Memory B cell (primary cell): ENCODE measurements around the gene RPS6KA1.

Experiments
- ATAC-seq: fragments of 150-1000 bp; cut with Tn5 transposase; 2 replicates; pipeline ENCODE4 v1.10.0; 2021; ENCODE audit warnings: low read depth, mild to moderate bottlenecking, moderate library complexity
- DNase-seq, 2 donors: peaks; one replicate each; pipeline ENCODE4 v3.0.0; 2022; ENCODE audit warnings: low spot score in 2 of 2
- H3K27ac Mint-ChIP-seq: one replicate; pipeline ENCODE4 v1.8.0; 2022; ENCODE audit warnings: mild to moderate bottlenecking, moderate library complexity, mixed read lengths
- H3K27me3 Mint-ChIP-seq: one replicate; pipeline ENCODE4 v1.8.0; 2022; ENCODE audit warnings: mixed read lengths
- H3K36me3 Mint-ChIP-seq: one replicate; pipeline ENCODE4 v1.8.0; 2022; ENCODE audit warnings: mild to moderate bottlenecking, mixed read lengths
- H3K4me1 Mint-ChIP-seq: one replicate; pipeline ENCODE4 v1.8.0; 2022; ENCODE audit warnings: mixed read lengths
- H3K4me3 Mint-ChIP-seq: one replicate; pipeline ENCODE4 v1.8.0; 2022; ENCODE audit warnings: mild to moderate bottlenecking, moderate library complexity, mixed read lengths
- H3K9me3 Mint-ChIP-seq: one replicate; pipeline ENCODE4 v1.8.0; 2022; ENCODE audit warnings: mixed read lengths

Gene RPS6KA1

DNA sequence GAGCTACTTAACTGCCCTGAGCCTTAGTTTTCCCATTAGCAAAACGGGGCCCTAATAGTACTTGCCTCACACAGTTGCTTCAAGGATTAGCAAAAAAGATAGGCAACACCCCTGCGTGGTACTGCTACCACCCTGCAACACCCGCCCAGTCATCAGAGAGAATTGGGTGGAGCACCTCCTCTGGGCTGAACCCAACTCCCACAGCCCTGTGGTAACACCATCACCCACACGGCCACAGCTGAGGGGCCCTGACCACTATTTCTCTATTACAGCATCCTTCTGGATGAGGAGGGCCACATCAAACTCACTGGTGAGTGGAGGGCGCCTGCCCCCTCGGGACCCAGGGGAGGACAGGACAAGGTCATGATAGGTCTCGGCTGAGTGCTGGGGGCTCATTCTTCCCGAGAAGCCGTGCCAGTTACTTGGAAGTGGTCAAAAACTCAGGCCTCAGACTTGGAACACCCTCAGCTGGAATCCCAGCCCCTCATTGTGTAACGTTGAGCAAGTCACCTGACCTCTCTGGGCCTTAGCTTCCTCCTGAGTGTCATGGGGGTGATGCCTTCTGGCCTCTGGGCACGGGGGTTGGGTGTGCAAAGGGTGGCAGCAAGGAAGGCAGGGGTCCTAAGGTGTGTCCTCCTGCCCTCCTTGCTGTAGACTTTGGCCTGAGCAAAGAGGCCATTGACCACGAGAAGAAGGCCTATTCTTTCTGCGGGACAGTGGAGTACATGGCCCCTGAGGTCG lies 24.6 kb downstream of the RPS6KA1 start:
- Mint-ChIP-seq H3K9me3 (no peaks in the 10 kb centered on the region), H3K4me1 (peaks cover 4% of the 10 kb centered on the region), H3K27ac (no peak overlapping the region), H3K4me3 (no peak overlapping the region), H3K27me3 (no peaks in the 10 kb centered on the region), H3K36me3 (peaks cover 28% of the 10 kb centered on the region)
- ATAC-seq, result no peak
- no peak for DNase-seq

GRCh38 chr1:26554781-26555180 lies 25.2 kb downstream of the RPS6KA1 start:
- no peak overlapping the region for H3K27ac Mint-ChIP-seq
- DNase-seq (no peak), ATAC-seq (no peak)
- H3K4me1 Mint-ChIP-seq, result peaks cover 4% of the 10 kb centered on the region
- H3K9me3 Mint-ChIP-seq, result no peaks in the 10 kb centered on the region
- no peaks in the 10 kb centered on the region for H3K27me3 Mint-ChIP-seq
- no peak overlapping the region for H3K4me3 Mint-ChIP-seq
- peaks cover 29% of the 10 kb centered on the region for H3K36me3 Mint-ChIP-seq

- no peak for DNase-seq
- H3K27ac Mint-ChIP-seq, result no peak overlapping the region
- H3K27me3 Mint-ChIP-seq, result no peaks in the 10 kb centered on the region
- no peak for ATAC-seq
- H3K4me1 Mint-ChIP-seq, result peaks cover 4% of the 10 kb centered on the region
- no peaks in the 10 kb centered on the region for H3K9me3 Mint-ChIP-seq
- no peak overlapping the region for H3K4me3 Mint-ChIP-seq
- H3K36me3 Mint-ChIP-seq, result peaks cover 33% of the 10 kb centered on the region
These were observed 26.0 kb downstream of the RPS6KA1 start for GRCh38 chr1:26555550-26555981.

DNA sequence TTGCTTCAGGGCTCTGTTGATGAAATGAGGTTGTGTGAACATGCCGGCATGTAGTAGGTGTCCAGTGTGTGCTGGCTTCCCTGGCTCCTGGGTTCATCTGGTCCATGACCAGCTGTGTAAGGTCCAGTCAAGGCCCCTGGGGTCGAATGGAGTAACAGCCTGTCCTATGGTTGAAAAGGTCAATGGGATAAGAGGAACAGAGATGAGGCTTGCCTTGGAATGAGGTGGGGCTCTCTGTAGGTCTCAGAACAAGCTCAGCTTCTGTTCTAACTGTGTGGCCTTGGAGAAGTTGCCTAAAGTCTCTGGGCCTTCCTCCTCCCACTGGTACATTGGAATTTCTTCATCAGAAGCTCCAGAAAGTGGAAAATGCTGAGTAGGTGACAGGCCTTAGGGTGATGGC lies 26.6 kb downstream of the RPS6KA1 start:
- no peak for ATAC-seq
- DNase-seq, result no peak
- H3K36me3 Mint-ChIP-seq, result peaks cover 33% of the 10 kb centered on the region
- no peaks in the 10 kb centered on the region for H3K9me3 Mint-ChIP-seq
- H3K4me1 Mint-ChIP-seq, result peaks cover 4% of the 10 kb centered on the region
- no peak overlapping the region for H3K4me3 Mint-ChIP-seq
- H3K27ac Mint-ChIP-seq, result no peak overlapping the region
- no peaks in the 10 kb centered on the region for H3K27me3 Mint-ChIP-seq

DNA sequence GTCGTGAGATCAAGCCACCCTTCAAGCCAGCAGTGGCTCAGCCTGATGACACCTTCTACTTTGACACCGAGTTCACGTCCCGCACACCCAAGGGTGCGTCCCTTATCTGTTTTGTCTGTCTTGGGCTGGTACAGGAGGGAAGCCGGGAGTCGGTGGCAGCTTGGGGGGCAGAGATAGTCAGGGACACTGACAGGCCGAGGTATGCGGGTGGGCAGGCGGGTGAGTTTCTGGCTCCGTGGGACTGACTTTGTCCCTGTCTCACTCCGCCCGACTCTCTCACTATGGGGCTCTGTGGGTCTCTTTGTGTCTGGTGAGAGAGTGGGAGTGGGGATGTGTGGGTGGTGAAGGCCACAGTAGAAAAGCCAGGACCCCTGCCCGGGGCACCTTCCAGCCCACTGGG lies 27.4 kb downstream of the RPS6KA1 start:
- no peak for DNase-seq
- Mint-ChIP-seq H3K9me3 (no peaks in the 10 kb centered on the region), H3K36me3 (peaks cover 35% of the 10 kb centered on the region), H3K4me3 (no peak overlapping the region), H3K27ac (no peak overlapping the region), H3K27me3 (no peaks in the 10 kb centered on the region), H3K4me1 (peaks cover 4% of the 10 kb centered on the region)
- no peak for ATAC-seq

DNA sequence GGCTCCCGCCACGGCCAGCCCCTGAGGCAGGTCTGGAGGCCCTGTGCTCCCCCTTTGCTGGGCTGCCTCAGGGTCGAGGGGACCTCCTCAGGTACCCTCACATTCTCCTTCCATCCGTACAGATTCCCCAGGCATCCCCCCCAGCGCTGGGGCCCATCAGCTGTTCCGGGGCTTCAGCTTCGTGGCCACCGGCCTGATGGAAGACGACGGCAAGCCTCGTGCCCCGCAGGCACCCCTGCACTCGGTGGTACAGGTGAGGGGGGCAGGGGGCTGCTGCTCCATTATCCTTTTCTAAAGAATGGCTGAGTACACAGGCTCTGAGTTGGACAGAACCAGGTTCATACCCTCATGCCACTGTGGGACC lies 29.1 kb downstream of the RPS6KA1 start:
- Mint-ChIP-seq H3K4me3 (no peak overlapping the region), H3K4me1 (peaks cover 6% of the 10 kb centered on the region), H3K36me3 (peaks cover 43% of the 10 kb centered on the region), H3K9me3 (no peaks in the 10 kb centered on the region), H3K27me3 (no peaks in the 10 kb centered on the region), H3K27ac (no peak overlapping the region)
- no peak for DNase-seq
- ATAC-seq, result no peak

DNA sequence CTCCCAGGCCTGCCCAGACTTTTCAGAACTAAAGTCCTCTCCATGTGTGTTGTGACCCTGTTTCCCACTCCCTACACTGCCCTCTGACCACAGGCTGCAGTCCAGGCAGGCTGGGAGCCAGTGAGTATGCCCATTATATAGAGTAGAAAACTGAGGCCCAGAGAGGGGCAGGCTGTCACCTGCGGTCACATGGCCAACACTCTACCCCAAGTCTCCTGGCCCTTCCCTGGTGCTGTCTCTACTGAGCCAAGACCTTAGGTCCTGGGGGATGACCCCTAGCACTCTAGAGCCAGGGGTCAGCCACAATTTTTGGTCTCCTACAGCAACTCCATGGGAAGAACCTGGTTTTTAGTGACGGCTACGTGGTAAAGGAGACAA lies 30.8 kb downstream of the RPS6KA1 start:
- Mint-ChIP-seq H3K27me3 (no peaks in the 10 kb centered on the region), H3K4me1 (peaks cover 4% of the 10 kb centered on the region), H3K9me3 (no peaks in the 10 kb centered on the region), H3K27ac (no peak overlapping the region), H3K4me3 (no peak overlapping the region), H3K36me3 (peaks cover 41% of the 10 kb centered on the region)
- no peak for DNase-seq
- ATAC-seq, result no peak

DNA sequence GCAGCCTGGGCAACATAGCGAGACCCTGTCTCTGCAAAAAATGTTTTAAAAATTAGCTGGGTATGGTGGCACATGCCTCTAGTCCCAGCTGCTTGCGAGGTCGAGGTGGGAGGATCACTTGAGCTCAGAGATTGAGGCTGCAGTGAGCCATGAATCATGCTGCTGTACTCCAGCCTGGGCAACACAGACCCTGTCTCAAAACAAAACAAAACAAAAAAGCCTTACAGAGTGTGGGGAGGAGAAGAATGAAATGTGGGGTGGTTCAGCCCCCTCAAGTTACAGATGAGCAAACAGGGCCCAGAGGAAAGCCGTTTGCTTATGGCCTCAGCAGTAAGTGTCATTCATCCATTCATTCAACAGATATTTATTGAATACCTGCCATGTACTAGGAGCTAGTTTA lies 40.7 kb downstream of the RPS6KA1 start:
- peak overlapping the region; percentile 38 for H3K27ac Mint-ChIP-seq
- no peaks in the 10 kb centered on the region for H3K27me3 Mint-ChIP-seq
- H3K36me3 Mint-ChIP-seq, result peaks cover 32% of the 10 kb centered on the region
- ATAC-seq, result no peak
- H3K4me1 Mint-ChIP-seq, result peaks cover 7% of the 10 kb centered on the region
- no peaks in the 10 kb centered on the region for H3K9me3 Mint-ChIP-seq
- DNase-seq, result no peak
- no peak overlapping the region for H3K4me3 Mint-ChIP-seq

GRCh38 chr1:26571381-26571780 lies 41.8 kb downstream of the RPS6KA1 start:
- DNase-seq (no peak), ATAC-seq (no peak)
- H3K9me3 Mint-ChIP-seq, result no peaks in the 10 kb centered on the region
- H3K27me3 Mint-ChIP-seq, result no peaks in the 10 kb centered on the region
- H3K4me1 Mint-ChIP-seq, result peaks cover 9% of the 10 kb centered on the region
- H3K36me3 Mint-ChIP-seq, result peaks cover 34% of the 10 kb centered on the region
- no peak overlapping the region for H3K4me3 Mint-ChIP-seq
- no peak overlapping the region for H3K27ac Mint-ChIP-seq

DNA sequence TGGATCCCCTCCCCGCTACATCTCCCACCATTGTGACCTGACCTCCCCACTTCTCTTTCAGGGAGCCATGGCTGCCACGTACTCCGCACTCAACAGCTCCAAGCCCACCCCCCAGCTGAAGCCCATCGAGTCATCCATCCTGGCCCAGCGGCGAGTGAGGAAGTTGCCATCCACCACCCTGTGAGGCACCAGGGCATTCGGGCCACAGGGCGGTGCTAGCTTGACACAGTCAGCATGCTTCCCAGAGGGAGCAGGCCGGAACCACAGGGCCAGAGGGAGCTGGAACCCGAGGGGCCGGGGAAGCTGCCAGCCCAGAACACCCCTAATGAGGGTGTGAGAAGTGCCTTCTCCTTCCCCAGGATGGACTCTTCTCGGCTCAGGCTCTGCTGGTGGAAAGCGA lies 44.5 kb downstream of the RPS6KA1 start:
- ATAC-seq (no peak), DNase-seq (no peak)
- peaks cover 29% of the 10 kb centered on the region for H3K36me3 Mint-ChIP-seq
- peaks cover 13% of the 10 kb centered on the region for H3K4me1 Mint-ChIP-seq
- H3K27me3 Mint-ChIP-seq, result no peaks in the 10 kb centered on the region
- no peak overlapping the region for H3K27ac Mint-ChIP-seq
- no peak overlapping the region for H3K4me3 Mint-ChIP-seq
- H3K9me3 Mint-ChIP-seq, result no peaks in the 10 kb centered on the region

- Mint-ChIP-seq H3K36me3 (peaks cover 22% of the 10 kb centered on the region), H3K9me3 (no peaks in the 10 kb centered on the region), H3K4me3 (no peak overlapping the region), H3K27ac (no peak overlapping the region), H3K27me3 (no peaks in the 10 kb centered on the region), H3K4me1 (peaks cover 11% of the 10 kb centered on the region)
- DNase-seq (no peak), ATAC-seq (no peak)
These were observed 45.2 kb downstream of the RPS6KA1 start for GRCh38 chr1:26574719-26575251.

DNA sequence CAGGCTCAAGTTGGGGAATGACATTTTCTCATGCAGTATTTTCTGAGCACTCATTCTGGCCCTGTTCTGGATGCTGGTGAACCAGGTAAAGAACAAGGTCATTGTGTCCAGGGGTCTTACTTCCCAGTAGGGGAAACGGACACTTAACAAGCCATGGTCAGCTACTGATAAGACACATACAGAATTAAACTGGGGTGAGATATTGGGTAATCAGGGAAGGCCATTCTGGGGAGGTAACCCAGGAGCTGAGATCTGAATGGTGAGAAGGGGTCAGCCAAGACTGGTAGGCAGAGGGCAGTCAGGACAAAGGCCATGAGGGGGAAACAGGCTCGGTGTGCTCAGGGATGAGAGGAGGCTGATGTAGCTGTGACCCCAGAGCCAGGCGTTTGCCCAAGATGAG lies 45.8 kb downstream of the RPS6KA1 start:
- H3K36me3 Mint-ChIP-seq, result peaks cover 20% of the 10 kb centered on the region
- no peak for DNase-seq
- no peak for ATAC-seq
- peaks cover 7% of the 10 kb centered on the region for H3K4me1 Mint-ChIP-seq
- H3K27ac Mint-ChIP-seq, result no peak overlapping the region
- no peak overlapping the region for H3K4me3 Mint-ChIP-seq
- H3K9me3 Mint-ChIP-seq, result no peaks in the 10 kb centered on the region
- no peaks in the 10 kb centered on the region for H3K27me3 Mint-ChIP-seq

GRCh38 chr1:26578167-26578566 lies 48.6 kb downstream of the RPS6KA1 start:
- Mint-ChIP-seq H3K36me3 (peaks cover 13% of the 10 kb centered on the region), H3K9me3 (no peaks in the 10 kb centered on the region), H3K4me3 (no peak overlapping the region), H3K27me3 (no peaks in the 10 kb centered on the region), H3K4me1 (peaks cover 7% of the 10 kb centered on the region), H3K27ac (peak overlapping the region; percentile 12)
- DNase-seq, result no peak
- ATAC-seq, result no peak

DNA sequence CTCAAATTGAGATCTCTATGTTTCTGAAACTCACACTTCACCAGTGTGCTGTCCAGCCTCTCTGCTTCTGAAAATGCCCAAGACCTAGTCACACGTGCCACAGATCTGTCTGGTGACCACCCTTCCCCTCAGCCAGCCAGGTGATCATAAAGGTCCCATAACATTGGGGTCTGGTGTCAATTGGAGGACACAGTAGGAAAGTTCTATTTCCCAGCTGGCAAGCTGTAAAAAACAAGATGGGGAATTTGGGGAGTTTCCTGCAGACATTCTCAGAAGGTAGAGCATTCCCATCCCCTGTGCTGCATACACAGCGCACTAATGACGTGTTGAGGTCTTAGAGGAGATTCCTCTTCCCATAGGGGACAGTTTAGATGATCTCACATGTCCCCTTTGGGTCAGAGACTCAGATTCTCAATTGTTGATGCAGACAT lies 50.1 kb downstream of the RPS6KA1 start:
- Mint-ChIP-seq H3K9me3 (no peaks in the 10 kb centered on the region), H3K36me3 (peaks cover 8% of the 10 kb centered on the region), H3K4me3 (no peak overlapping the region), H3K4me1 (peaks cover 7% of the 10 kb centered on the region), H3K27ac (peak overlapping the region; percentile 38), H3K27me3 (no peaks in the 10 kb centered on the region)
- ATAC-seq (no peak), DNase-seq (no peak)

- Mint-ChIP-seq H3K4me3 (no peak overlapping the region), H3K36me3 (peaks cover 5% of the 10 kb centered on the region), H3K27ac (no peak overlapping the region), H3K4me1 (peaks cover 7% of the 10 kb centered on the region), H3K9me3 (no peaks in the 10 kb centered on the region), H3K27me3 (no peaks in the 10 kb centered on the region)
- ATAC-seq (no peak), DNase-seq (no peak)
These were observed 50.6 kb downstream of the RPS6KA1 start for GRCh38 chr1:26580116-26580515.
